ENCODE measurements around the gene HS6ST1.

- TF ChIP-seq CTCF (IDR thresholded peaks at IDR 0.05) (no peak), POLR2AphosphoS5 (IDR thresholded peaks at IDR 0.05; ENCODE audit: low read depth, low read length) (no peak), REST (IDR thresholded peaks at IDR 0.05; ENCODE audit: insufficient read depth in 1 of 2, low read depth in 2 of 2, low read length in 1 of 2) (no peak), TCF7L2 (IDR thresholded peaks at IDR 0.05; ENCODE audit: low read depth, low read length) (no peak)
Observed at GRCh38 chr2:128301021-128301420, 17.6 kb downstream of the HS6ST1 start.

Measured in Panc1 (cell line).